Measurements from ENCODE around the gene CDA. TPM values are rescaled to one million over a fixed set of nuclear protein-coding genes. Genes with fewer than 3 reads are reported as not detected.

CDA gene
- total and polyA plus RNA-seq, 3 donors from 2014 or later, result 0.81 to 2.5 (median 2.0) TPM

GRCh38 chr1:20551945-20552727, 36.8 kb upstream of the CDA start, which contains the start of gene FAM43B:
Gene FAM43B (plus strand): TSS chr1:20552573. CDS start chr1:20552974, 401 bp downstream.
- Histone ChIP-seq H3K4me1 (peaks cover 17% of the 10 kb centered on the region), H3K9me3 (no peaks in the 10 kb centered on the region), H3K36me3 (ENCODE audit: low read depth, missing control alignments) (no peaks in the 10 kb centered on the region), H3K4me3 (peak within 1 kb of the TSS; percentile 15 to 60), H3K27ac (peak within 1 kb of the TSS; percentile 31 to 52), H3K27me3 (no peaks in the 10 kb centered on the region)
- peak; percentile 69 for DNase-seq
- TF ChIP-seq POLR2A (IDR thresholded peaks at IDR 0.05) (no peak), CTCF (IDR thresholded peaks at IDR 0.05) (no peak)
- WGBS, 2 donors, result 2 to 7% methylated on average over 11 to 34 of the region's 47 CpGs
- intact Hi-C loops (cut with DNase I; ENCODE audit: low total_unique reads), result no loop called here

GRCh38 chr1:20552728-20553445, 36.0 kb upstream of the CDA start:
- no peaks in the 10 kb centered on the region for H3K9me3 ChIP-seq
- TF ChIP-seq CTCF (IDR thresholded peaks at IDR 0.05) (no peak), POLR2A (IDR thresholded peaks at IDR 0.05) (no peak)
- no peak overlapping the region for H3K27ac ChIP-seq
- H3K4me3 ChIP-seq, result peak overlapping the region; percentile 15 to 60
- WGBS, 2 donors, result 0 to 1% methylated on average over 3 to 61 of the region's 82 CpGs
- no peaks in the 10 kb centered on the region for H3K36me3 ChIP-seq (ENCODE audit: low read depth, missing control alignments)
- peaks cover 17% of the 10 kb centered on the region for H3K4me1 ChIP-seq
- intact Hi-C loops (cut with DNase I; ENCODE audit: low total_unique reads), result no loop called here
- DNase-seq, result no peak
- no peaks in the 10 kb centered on the region for H3K27me3 ChIP-seq

- Histone ChIP-seq H3K27ac (no peak overlapping the region), H3K4me3 (no peak overlapping the region), H3K36me3 (ENCODE audit: low read depth, missing control alignments) (no peaks in the 10 kb centered on the region), H3K9me3 (no peaks in the 10 kb centered on the region), H3K4me1 (peaks cover 17% of the 10 kb centered on the region), H3K27me3 (no peaks in the 10 kb centered on the region)
- TF ChIP-seq CTCF (IDR thresholded peaks at IDR 0.05) (no peak), POLR2A (IDR thresholded peaks at IDR 0.05) (no peak)
- intact Hi-C loops (cut with DNase I; ENCODE audit: low total_unique reads), result no loop called here
- DNase-seq, result no peak
- 54 to 63% methylated on average over 5 to 7 of the region's 7 CpGs for WGBS, 2 donors
Observed at GRCh38 chr1:20555025-20555757, 33.7 kb upstream of the CDA start.

GRCh38 chr1:20555758-20556120, 33.2 kb upstream of the CDA start:
- TF ChIP-seq POLR2A (IDR thresholded peaks at IDR 0.05) (no peak), CTCF (IDR thresholded peaks at IDR 0.05) (no peak)
- no peaks in the 10 kb centered on the region for H3K27me3 ChIP-seq

More at GRCh38 chr1:20555758-20556120, 33.2 kb upstream of the CDA start:
- intact Hi-C loops (cut with DNase I; ENCODE audit: low total_unique reads), result no loop called here
- Histone ChIP-seq H3K4me1 (peaks cover 17% of the 10 kb centered on the region), H3K9me3 (no peaks in the 10 kb centered on the region), H3K36me3 (ENCODE audit: low read depth, missing control alignments) (no peaks in the 10 kb centered on the region), H3K4me3 (no peak overlapping the region), H3K27ac (no peak overlapping the region)
- no peak for DNase-seq
- WGBS, 2 donors, result 86 to 95% methylated on average over 3 to 4 of the region's 4 CpGs

Data from testis (tissue), 3 donors.